NCI-H1105 treated with DMSO at 0.1 percent for 48 hours (cell line): ENCODE data around the gene PRKCH.
A peak's percentile ranks its signal among the peaks of the same experiment; 100 is the strongest.
"Not testable (repeated sequence)": the region's sequence is repeated elsewhere in the genome, so short reads cannot be mapped to it uniquely, and the experiment has no call there.

Experiments
- DNase-seq: peaks from one replicate; lab custom pipeline; 2025; lab: John Stamatoyannopoulos, UW

Gene PRKCH

GRCh38 chr14:61515436-61516117, 194.2 kb downstream of the PRKCH start:
- DNase-seq, result no peak

GRCh38 chr14:61516118-61516743, 194.9 kb downstream of the PRKCH start:
- DNase-seq, result no peak

GRCh38 chr14:61516964-61517653, 195.7 kb downstream of the PRKCH start:
- no peak for DNase-seq

- DNase-seq, result no peak
Observed at GRCh38 chr14:61517911-61518384, 196.6 kb downstream of the PRKCH start.

- no peak for DNase-seq
Observed at GRCh38 chr14:61518403-61518802, 197.0 kb downstream of the PRKCH start.

- no peak for DNase-seq
Observed at GRCh38 chr14:61519106-61519505, 197.7 kb downstream of the PRKCH start.

- no peak for DNase-seq
Observed at GRCh38 chr14:61519735-61520134, 198.4 kb downstream of the PRKCH start.

- no peak for DNase-seq
Observed at GRCh38 chr14:61520576-61520975, 199.2 kb downstream of the PRKCH start.

- no peak for DNase-seq
Observed at GRCh38 chr14:61521773-61522172, 200.4 kb downstream of the PRKCH start.

- peak; percentile 71 for DNase-seq
Observed at GRCh38 chr14:61523751-61524150, 202.4 kb downstream of the PRKCH start.

GRCh38 chr14:61524211-61524806, 202.9 kb downstream of the PRKCH start:
- DNase-seq, result peak; percentile 92

GRCh38 chr14:61524936-61525292, 203.5 kb downstream of the PRKCH start:
- no peak for DNase-seq

GRCh38 chr14:61525293-61526011, 204.1 kb downstream of the PRKCH start:
- no peak for DNase-seq

- no peak for DNase-seq
Observed at GRCh38 chr14:61526405-61527312, 205.3 kb downstream of the PRKCH start.

GRCh38 chr14:61527325-61528100, 206.1 kb downstream of the PRKCH start:
- no peak for DNase-seq

GRCh38 chr14:61528591-61529021, 207.2 kb downstream of the PRKCH start:
- DNase-seq, result no peak

- not testable (repeated sequence) for DNase-seq
Observed at GRCh38 chr14:61529360-61529759, 208.0 kb downstream of the PRKCH start.

GRCh38 chr14:61530296-61530695, 208.9 kb downstream of the PRKCH start:
- DNase-seq, result no peak

- DNase-seq, result no peak
Observed at GRCh38 chr14:61530896-61531295, 209.5 kb downstream of the PRKCH start.

GRCh38 chr14:61531465-61532122, 210.2 kb downstream of the PRKCH start:
- no peak for DNase-seq
